HG03108 (cell line): ENCODE results near the gene SLC25A42.
"Not testable (repeated sequence)": the region's sequence is repeated elsewhere in the genome, so short reads cannot be mapped to it uniquely, and the experiment has no call there.

Experiments used
- ATAC-seq: cut with Tn5 transposase; IDR thresholded peaks from one replicate; pipeline ENCODE4 v1.9.1; 2021; ENCODE audit warnings: moderate library complexity; ENCODE audit not compliant: unreplicated experiment

SLC25A42 gene

GRCh38 chr19:19132912-19133311, 69.1 kb downstream of the SLC25A42 start:
- no peak for ATAC-seq

DNA sequence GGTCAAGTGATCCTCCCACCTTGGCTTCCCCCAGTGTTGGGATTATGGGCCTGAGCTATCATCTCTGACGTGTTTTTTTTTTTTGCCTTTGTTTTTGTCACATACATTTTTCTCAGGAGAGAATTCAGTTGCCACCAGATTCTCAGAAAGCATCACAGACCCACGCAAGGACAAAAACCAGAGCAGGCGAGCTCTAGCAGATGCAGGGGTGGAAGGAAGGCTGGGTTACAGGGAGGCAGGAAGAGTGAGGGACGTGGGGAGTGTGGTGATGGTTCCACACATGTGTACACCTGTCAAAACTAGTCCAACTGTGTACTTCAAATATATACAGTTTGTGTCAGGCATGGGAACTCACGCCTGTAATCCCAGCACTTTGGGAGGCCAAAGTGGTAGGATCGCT, 70.2 kb downstream of the SLC25A42 start:
- ATAC-seq = no peak

GRCh38 chr19:19134687-19135158, 70.9 kb downstream of the SLC25A42 start:
- ATAC-seq = no peak

DNA sequence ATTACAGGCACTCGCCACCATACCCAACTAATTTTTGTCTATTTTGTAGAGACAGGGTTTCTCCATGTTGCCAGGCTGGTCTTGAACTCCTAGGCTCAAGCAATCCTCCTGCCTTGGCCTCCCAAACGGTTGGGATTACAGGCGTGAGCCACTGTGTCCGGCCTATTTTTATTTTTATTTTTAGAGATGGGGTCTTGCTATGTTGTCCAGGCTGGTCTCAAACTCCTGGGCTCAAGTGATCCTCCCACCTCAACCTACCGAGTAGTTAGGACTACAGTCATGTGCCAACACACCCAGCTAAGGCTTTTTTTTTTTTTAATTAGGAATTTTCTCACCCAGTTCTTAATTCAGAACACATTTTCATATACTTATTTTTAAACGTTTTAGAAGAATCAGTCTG, 71.9 kb downstream of the SLC25A42 start:
- ATAC-seq = not testable (repeated sequence)

GRCh38 chr19:19137556-19138108, 73.8 kb downstream of the SLC25A42 start:
- ATAC-seq = no peak

DNA sequence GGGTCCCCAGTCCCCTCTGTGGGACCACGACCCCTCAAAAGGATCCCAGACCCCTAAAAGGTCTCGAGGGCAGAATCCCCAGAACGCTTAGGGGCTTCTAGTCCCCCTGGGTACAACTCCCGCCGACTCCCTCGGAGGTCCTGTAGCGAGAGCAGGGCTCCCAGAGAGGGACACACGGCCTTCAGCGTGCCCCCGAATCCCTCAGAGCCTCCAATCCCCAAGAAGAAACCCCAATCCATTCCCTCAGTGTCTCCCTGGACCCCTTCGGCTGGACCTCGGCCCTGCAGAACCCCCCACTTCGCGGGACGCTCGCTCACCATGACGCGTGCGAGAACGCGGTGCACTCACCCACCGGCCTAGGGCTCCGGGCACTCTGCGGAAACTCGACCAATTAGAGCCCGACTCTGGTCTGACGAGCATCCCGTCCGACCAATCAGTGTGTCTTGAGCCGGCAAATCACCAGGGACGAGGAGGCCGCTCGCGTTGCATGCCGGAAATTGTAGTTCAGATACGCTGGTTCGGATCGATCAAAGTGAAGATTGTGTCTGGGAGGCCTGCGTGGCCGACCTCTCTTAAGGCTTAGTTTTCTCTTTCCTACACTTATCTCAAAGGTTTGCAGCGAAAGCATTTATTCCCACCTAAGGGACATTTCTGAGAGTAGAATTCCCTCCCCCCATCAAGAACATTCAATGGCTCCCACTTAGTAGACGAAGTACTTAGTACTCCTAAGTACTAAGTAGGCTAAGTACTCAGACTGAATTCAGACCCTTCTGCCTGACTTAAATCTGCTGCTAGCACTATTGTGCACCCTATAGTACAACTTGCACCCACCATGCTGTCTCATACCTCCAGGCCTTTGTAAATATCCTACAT, 74.6 kb downstream of the SLC25A42 start, which contains the start of gene TMEM161A:
Gene TMEM161A, minus strand, starts transcription at position 370 of the 873 bp plus-strand sequence. Its CDS starts 50 bp downstream, at position 320.
- peak; percentile 99 for ATAC-seq

DNA sequence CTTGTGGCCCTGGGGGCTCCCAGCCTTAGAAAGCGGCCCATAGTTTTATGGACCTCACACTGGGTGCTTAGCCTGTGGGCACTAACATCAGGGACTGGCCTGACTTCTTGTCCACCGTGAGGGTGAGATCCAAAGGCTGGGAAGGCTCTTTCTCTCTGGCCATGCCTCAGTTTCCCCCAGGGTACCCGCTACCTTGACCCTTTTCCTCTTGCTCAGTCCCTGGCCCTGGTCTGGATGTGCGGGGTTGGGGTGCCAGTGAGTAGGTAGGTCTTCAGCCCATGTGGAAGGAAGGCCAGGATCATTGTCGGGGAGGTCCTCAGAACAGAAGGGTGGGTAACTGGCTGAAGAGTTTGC, 76.1 kb downstream of the SLC25A42 start:
- ATAC-seq = no peak

GRCh38 chr19:19140476-19140875, 76.7 kb downstream of the SLC25A42 start:
- no peak for ATAC-seq

DNA sequence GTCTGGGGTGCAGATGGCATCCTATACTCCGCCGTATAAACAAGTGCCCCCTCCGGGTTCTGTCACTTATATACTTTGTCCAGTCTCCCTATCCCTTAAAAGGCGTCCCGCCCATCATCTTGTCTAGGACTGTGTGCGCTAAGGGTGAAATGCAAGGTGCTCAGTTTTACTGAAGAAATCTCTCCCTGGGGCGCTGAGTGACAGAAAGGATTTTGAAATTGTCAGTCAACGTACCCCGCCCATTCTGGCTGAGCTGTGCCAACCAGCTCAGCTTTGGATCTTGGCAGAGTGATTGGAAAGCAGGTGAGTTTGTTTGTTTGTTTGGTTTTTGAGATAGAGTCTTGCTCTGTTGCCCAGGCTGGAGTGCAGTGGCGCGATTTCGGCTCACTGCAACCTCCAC, 78.6 kb downstream of the SLC25A42 start:
- ATAC-seq = no peak

DNA sequence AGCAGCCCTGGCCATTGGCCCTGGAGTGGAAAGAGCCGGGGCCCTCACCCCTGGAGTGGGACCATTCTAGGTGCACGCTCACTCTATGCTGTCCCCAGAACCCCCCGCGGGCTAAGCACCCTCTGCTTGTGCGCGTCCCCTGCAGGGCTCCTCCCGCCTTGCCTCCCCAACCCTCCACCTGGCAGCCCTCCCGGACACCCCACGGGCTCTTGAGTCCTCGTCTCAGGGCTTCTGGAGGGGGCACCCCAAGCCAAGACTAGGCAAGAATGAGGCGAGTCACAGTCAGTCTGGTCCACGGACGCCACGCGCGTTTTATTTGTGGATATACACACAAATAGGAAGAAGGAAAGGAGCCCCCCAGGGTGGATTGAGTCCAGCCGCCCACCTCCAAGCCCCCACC, 81.5 kb downstream of the SLC25A42 start:
- no peak for ATAC-seq

DNA sequence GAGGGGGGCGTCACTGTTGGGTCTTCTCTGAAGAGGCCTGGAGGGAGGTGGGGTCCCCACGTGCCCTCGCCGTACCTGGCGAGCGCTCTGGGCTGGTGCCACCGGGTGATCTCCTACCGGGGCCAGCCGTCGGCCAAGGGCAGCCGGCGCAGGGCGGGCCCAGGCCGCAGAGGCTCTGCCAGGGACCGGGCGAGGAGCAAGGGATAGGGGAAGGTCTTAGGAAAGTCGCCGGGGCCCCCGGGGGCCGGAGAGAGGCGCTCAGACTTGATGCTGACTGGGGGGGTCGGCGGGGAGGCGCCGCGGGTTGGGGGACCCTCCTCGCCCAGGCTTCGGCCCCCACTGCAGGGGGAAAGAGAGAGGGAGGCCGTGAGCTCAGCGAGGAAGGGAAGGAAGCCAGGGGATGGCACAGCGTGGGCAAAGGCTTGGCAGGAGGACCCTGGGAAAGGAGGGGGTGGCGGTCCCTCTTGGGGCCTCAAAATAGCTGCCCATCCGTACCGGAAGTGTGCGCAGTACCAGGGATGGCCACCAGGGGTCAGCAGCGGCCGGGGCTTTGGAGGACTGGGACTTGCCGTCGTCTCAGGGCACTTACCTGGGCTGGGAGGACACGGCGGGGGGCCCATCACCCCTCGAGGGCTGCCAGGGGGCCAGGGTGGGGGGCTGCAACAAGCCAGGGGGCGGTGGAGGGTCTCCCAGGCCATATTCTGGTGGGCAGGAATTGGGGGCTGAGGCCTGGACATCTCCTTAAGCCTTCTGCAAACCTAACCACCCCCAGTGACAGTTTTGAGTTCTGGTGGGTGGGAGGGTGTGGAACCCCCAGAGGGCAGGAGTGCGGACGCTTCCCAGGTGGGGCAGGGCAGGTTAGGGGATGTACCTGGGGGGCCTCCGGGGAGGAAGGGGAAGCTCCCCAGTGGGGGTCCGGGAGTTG, 82.2 kb downstream of the SLC25A42 start:
- ATAC-seq = no peak

GRCh38 chr19:19146865-19147264, 83.1 kb downstream of the SLC25A42 start:
- ATAC-seq = no peak

- ATAC-seq = no peak
These were observed 83.5 kb downstream of the SLC25A42 start for GRCh38 chr19:19147344-19147743.

DNA sequence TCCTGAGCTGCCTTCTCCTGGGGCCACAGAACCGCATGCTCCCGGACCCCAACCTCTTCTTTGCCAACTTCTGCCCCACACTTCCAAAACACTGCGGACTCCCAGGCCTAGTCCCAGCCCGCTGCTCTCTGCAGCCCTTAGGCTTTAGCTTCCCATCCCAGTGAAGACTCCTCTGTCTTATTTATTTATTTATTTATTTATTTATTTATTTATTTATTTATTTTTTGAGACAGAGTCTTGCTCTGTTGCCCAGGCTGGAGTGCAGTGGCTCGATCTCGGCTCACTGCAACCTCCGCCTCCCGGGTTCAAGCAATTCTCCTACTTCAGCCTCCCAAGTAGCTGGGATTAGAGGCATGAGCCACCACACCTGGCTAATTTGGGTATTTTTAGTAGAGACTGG, 84.7 kb downstream of the SLC25A42 start:
- not testable (repeated sequence) for ATAC-seq

DNA sequence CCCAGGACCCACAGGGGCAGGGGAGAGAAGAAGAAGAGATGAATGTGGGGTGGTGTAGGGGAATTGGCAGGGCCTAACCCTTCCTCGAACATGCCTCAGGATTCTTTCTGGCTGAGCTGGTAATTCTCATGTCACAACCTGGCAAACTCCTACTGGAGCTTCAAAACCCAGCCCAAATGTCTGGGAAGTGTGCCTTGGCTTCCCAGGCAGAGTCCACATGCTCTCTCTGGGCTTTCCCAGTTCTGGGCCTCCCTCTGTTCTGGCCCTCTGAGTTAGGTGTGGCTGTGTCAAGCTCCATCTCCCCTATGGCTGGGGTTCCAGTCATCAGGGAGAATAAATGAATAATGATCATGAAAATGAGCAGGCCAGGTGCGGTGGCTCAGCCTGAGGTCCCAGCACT, 85.6 kb downstream of the SLC25A42 start:
- ATAC-seq = no peak

- no peak for ATAC-seq
These were observed 87.6 kb downstream of the SLC25A42 start for GRCh38 chr19:19151418-19151817.

DNA sequence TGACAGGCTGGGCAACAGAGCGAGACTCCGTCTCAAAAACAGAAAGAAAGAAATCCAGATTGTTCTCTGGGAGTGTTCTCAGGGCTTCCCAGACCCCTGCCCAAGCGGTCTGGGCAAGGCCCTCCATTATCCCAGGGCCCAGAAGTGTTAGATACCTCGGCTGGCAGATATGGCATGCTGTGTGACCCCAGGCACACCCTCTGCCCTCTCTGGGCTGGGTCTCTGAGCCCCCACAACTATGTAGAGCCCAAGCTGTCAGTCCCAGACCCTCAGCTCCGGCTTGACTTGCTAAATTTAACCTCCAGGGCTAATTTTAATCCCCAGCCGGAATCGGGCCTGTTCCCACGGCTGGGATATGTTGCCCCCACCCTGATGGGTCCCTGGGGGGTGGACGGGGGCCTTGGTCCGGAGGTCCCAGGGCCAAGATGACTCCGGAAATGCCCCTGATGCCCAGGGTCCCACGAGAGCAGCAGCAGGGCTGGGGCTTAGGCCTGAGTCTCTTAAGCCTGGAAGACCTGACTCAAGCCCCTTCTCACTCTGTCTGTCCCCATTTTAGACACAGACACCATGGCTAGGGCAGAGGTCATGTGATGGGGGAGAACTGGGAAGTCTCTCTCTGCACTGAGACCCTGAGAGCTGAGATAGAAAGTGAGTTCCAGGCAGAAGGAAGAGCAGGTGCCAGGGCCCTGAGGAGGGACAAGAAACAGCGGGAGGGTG, 89.0 kb downstream of the SLC25A42 start:
- no peak for ATAC-seq

- ATAC-seq = no peak
These were observed 91.1 kb downstream of the SLC25A42 start for GRCh38 chr19:19154768-19155494.

DNA sequence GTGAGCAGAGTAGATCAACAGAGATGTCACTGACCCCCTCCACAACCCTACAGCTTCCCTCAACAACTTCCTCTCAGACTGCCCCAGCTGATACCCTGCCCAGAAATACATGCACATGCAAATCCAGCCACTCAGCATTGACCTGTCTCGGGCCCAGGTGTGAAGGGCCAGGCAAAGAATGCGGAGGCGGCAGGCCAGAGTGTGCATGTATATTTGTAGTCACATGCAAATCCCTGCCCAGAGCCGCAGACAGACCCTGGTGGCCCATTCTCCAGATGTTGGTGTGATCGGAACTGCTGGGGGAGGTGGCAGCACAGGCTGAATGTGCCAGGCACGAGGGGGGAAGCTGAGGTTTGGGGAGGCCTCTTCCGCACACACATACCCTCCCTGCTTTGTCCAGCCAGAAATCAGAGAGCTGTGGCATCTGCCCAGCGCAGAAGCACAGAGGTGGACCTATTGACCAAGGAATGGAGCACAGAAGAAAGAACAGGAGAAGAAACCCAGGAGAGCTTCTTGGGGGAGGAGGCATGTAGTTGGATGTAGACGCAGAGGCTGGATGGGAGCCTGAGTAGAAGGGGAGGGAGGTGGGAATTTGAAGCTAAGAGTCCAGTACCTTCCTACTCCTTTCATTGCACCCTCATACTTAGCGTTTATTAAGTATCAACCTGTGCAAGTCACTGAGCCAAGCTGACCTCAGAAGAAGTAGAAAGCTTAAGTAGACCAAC, 91.9 kb downstream of the SLC25A42 start:
- peak; percentile 52 for ATAC-seq
